HG03460 (cell line): ENCODE data around the gene CLEC16A.
A peak's percentile ranks its signal among the peaks of the same experiment; 100 is the strongest.

Source experiments
- ATAC-seq: cut with Tn5 transposase; IDR thresholded peaks from one replicate; pipeline ENCODE4 v1.9.1; 2021; ENCODE audit not compliant: unreplicated experiment

CLEC16A gene, protein sequence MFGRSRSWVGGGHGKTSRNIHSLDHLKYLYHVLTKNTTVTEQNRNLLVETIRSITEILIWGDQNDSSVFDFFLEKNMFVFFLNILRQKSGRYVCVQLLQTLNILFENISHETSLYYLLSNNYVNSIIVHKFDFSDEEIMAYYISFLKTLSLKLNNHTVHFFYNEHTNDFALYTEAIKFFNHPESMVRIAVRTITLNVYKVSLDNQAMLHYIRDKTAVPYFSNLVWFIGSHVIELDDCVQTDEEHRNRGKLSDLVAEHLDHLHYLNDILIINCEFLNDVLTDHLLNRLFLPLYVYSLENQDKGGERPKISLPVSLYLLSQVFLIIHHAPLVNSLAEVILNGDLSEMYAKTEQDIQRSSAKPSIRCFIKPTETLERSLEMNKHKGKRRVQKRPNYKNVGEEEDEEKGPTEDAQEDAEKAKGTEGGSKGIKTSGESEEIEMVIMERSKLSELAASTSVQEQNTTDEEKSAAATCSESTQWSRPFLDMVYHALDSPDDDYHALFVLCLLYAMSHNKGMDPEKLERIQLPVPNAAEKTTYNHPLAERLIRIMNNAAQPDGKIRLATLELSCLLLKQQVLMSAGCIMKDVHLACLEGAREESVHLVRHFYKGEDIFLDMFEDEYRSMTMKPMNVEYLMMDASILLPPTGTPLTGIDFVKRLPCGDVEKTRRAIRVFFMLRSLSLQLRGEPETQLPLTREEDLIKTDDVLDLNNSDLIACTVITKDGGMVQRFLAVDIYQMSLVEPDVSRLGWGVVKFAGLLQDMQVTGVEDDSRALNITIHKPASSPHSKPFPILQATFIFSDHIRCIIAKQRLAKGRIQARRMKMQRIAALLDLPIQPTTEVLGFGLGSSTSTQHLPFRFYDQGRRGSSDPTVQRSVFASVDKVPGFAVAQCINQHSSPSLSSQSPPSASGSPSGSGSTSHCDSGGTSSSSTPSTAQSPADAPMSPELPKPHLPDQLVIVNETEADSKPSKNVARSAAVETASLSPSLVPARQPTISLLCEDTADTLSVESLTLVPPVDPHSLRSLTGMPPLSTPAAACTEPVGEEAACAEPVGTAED

GRCh38 chr16:10944249-10945064, at the start of gene CLEC16A:
Gene CLEC16A, plus strand, starts transcription at chr16:10944564. Its CDS starts 154 bp downstream, at chr16:10944718.
- ATAC-seq, result peak; percentile 64

DNA sequence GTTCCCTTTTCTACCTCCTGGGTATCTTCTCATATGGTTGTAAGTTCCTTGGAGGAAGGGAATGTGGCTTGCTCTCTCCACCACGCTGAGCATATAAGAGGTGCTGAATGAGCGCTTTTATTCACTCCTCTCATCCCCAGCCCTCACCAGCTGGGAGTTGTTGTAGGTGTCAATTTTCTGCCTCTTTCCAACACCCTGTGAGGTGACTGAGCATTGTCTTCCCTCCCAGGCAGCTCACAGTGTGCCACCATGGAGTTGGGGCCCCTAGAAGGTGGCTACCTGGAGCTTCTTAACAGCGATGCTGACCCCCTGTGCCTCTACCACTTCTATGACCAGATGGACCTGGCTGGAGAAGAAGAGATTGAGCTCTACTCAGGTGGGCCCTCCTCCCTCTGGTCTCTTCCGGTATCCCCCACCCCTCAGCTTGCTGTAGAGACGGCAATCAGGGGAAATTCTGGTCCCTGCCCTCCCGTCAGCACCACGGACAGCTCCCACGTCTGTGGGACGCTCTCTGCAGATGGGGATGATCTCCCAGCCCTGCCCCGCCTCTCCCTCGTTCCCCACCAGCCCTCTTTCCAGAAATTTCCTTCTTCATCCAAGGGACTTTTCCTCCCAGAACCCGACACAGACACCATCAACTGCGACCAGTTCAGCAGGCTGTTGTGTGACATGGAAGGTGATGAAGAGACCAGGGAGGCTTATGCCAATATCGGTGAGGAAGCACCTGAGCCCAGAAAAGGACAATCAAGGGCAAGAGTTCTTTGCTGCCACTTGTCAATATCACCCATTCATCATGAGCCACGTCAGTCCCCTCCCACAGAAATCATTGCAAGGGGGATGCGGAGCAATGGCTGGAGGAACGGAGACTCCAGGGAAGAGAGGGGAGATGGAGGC, 49.1 kb upstream of the CLEC16A start:
- no peak for ATAC-seq

- peak; percentile 40 for ATAC-seq
Measured at GRCh38 chr16:10896165-10896564, 48.2 kb upstream of the CLEC16A start.

DNA sequence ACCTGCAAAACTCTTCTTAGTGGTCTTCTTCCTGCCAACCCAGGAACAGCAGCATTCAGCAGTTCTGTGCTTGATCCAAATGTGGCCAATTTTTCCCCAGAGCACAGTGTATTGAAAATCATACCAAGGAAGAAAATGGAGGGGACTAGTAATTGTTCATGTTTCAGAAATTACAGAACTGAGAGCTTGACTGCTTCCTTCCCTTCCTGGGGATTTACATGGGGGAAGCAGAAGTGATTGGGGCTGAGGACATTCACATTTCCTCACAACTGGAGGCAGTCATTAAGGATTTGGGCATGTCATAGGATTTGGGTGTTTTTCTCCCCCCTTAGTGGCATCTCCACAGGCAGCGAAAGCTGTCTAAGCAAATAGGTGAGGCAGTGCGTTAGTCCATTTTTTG, 47.6 kb upstream of the CLEC16A start:
- ATAC-seq, result no peak

DNA sequence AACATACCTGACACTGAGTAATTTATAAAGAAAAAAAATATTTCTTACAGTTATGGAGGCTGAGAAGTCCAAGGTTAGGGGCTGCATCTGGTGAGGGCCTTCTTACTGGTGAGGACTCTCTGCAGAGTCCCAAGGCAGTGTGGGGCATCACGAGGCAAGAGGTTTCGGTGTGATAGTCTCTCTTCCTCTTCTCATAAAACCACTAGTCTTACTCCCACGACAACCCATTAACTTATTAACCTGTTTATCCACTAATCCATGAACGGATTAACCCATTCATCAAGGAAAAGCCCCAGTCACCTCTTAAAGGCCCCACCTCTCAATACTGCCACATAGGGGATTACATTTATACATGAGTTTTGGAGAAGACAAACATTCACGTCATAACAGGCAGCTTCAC, 47.2 kb upstream of the CLEC16A start:
- peak; percentile 67 for ATAC-seq

DNA sequence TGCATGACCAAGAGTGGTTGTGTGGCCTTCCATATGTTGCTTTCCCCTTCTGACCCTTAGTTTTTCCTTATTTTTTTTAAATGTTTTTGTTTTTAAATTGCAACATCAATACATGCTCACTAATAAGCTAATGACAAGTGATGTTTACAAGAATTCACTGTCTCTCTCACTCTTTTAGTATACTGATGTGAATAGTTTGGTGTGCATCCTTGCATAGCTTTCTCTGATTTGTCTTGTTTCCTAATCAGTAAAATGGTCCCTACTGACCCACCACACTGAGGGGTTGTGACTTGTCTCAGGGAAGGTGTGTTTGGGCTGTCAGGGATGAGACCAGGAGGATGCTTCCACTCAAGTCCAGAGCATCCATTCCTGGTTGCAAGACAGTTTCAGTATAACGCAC, 41.4 kb upstream of the CLEC16A start:
- no peak for ATAC-seq

GRCh38 chr16:10906482-10906881, 37.9 kb upstream of the CLEC16A start:
- ATAC-seq, result no peak

DNA sequence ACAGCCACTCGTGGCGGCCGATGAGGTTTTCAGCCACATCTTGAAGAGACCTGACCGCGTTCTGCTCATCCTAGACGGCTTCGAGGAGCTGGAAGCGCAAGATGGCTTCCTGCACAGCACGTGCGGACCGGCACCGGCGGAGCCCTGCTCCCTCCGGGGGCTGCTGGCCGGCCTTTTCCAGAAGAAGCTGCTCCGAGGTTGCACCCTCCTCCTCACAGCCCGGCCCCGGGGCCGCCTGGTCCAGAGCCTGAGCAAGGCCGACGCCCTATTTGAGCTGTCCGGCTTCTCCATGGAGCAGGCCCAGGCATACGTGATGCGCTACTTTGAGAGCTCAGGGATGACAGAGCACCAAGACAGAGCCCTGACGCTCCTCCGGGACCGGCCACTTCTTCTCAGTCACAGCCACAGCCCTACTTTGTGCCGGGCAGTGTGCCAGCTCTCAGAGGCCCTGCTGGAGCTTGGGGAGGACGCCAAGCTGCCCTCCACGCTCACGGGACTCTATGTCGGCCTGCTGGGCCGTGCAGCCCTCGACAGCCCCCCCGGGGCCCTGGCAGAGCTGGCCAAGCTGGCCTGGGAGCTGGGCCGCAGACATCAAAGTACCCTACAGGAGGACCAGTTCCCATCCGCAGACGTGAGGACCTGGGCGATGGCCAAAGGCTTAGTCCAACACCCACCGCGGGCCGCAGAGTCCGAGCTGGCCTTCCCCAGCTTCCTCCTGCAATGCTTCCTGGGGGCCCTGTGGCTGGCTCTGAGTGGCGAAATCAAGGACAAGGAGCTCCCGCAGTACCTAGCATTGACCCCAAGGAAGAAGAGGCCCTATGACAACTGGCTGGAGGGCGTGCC, 37.2 kb upstream of the CLEC16A start:
- no peak for ATAC-seq

GRCh38 chr16:10907757-10908045, 36.7 kb upstream of the CLEC16A start:
- no peak for ATAC-seq

- no peak for ATAC-seq
Measured at GRCh38 chr16:10911267-10911666, 33.1 kb upstream of the CLEC16A start.

- no peak for ATAC-seq
Measured at GRCh38 chr16:10916534-10916933, 27.8 kb upstream of the CLEC16A start.

GRCh38 chr16:10918294-10919002, 25.9 kb upstream of the CLEC16A start:
- peak; percentile 65 for ATAC-seq

GRCh38 chr16:10919003-10919351, 25.4 kb upstream of the CLEC16A start:
- ATAC-seq, result no peak

GRCh38 chr16:10920726-10921427, 23.5 kb upstream of the CLEC16A start:
- ATAC-seq, result no peak

DNA sequence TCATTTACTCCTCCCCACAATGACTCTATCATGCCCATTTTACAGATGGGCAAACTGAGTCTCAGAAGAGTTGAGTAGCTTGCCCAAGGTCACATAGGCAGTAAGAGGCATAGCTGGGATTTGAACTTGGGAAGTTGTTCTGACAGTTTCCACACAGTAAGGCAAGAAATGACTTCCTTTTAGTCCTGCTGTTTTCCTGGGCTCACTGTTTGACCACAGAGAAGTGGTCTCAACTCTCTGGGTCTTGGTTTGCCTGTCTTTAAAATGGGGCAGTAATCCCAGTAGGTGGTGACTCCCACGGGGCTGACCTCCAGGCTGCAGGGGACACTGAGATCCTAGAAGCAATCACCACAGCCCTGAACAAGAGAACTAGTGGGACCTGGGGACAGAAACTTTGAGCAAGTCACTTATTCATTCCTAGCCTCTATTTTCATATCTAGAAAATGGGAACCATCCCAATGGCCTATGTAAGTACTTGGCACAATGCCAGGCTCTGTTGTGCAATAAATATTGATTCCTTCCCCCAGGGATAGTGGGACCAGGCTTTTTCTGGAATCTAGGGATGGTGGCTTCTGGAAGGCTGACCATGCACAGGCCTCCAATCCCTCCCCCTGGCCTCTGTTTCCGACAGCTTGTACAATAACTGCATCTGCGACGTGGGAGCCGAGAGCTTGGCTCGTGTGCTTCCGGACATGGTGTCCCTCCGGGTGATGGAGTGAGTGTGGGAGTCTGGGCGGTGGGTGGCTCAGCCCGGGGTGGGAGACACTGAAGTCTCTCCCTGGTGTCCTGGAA, 22.6 kb upstream of the CLEC16A start:
- no peak for ATAC-seq

DNA sequence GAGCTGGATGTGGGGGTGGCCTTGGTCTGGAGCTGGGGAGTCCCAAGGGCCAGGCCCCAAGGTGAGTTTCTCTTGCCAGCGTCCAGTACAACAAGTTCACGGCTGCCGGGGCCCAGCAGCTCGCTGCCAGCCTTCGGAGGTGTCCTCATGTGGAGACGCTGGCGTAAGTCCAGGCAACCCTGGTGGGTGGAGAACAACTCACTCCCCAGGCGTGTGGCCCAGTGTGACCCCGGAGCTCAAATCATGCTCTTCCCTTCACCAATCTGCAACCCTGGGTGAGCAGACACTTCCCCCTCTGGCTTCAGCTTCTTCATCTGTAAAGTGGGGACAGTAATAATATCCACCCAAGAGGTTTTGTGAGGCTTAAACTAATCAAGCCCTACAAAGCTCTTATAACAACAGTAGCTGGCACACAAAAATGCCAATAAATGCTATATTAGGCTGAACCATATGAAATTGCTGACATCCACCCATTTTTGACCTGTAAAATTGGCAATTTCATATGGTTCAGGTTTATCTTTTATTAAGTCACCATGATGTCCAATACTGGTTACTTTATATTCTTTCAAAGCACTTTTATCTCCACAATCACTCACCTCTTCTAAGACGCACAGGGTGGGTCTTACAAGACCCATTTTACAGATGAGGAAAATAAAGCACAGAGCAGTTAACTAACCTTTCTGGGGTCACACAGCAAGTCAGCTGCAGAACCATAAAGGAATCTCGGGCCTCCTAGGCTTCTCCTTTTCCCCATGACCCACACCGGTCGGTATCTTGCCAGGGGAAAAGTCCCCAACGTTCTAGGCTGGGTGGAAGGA, 21.8 kb upstream of the CLEC16A start:
- no peak for ATAC-seq
